ENCODE data around the gene BRF1. TPM values are rescaled to one million over a fixed set of nuclear protein-coding genes. Genes with fewer than 3 reads are reported as not detected.

Gene BRF1
- polyA plus RNA-seq, 1 of the 3 experiments (the other 2 are of a cell fraction): 15.7 TPM

GRCh38 chr14:105274637-105275036 lies 26.2 kb downstream of the BRF1 start:
- H2AFZ ChIP-seq (ENCODE audit: low read depth): no peak overlapping the region
- no peak overlapping the region; a peak in 1 of 4 replicates for H3K27ac ChIP-seq (ENCODE audit: low read depth in 2 of 2, low read length in 1 of 2)
- H3K36me3 ChIP-seq (replicated peaks in 1 of 2; ENCODE audit: control insufficient read depth in 1 of 2, insufficient read depth in 2 of 2, low read length in 1 of 2): no peaks in the 10 kb centered on the region
- H3K4me3 ChIP-seq (ENCODE audit: low read depth in 2 of 2, low read length in 1 of 2): no peak overlapping the region
- H3K9me2 ChIP-seq: no peaks in the 10 kb centered on the region
- TF ChIP-seq ZBTB33 (IDR thresholded peaks at IDR 0.05; ENCODE audit: borderline replicate concordance, low read depth): no peak
- no peak for TF ChIP-seq GATA2 (CRISPR knock-in tag; IDR thresholded peaks at IDR 0.05)
- no peak for TF ChIP-seq PBX3 (IDR thresholded peaks at IDR 0.05)
- TF ChIP-seq FOXM1 (IDR thresholded peaks at IDR 0.05; ENCODE audit: low read depth): no peak
- no peak for TF ChIP-seq NFIC (IDR thresholded peaks at IDR 0.05; ENCODE audit: borderline replicate concordance)
- TF ChIP-seq EP300 (IDR thresholded peaks at IDR 0.05; ENCODE audit: borderline replicate concordance in 1 of 2, low read depth in 1 of 2, low read length in 1 of 2): no peak
- no peak for TF ChIP-seq RFX5 (IDR thresholded peaks at IDR 0.05; ENCODE audit: low read length)
- no peaks in the 10 kb centered on the region for H3K27me3 ChIP-seq (ENCODE audit: insufficient read depth)
- H3F3A ChIP-seq (replicated peaks; ENCODE audit: insufficient read depth): no peaks in the 10 kb centered on the region
- no peak overlapping the region for H3K4me2 ChIP-seq
- ChIA-PET CTCF (interaction anchor here (0.6 to 1.2 kb wide), 3 partner anchors 19 to 108 kb away, joined by 3 read pairs; no protein-coding TSS in a partner anchor), POLR2A (no interaction called here)
- no peak overlapping the region for H3K9ac ChIP-seq
- peaks cover 0 to 23% of the 10 kb centered on the region in 2 experiments; a peak in 1 of 4 replicates for H3K4me1 ChIP-seq (ENCODE audit: control insufficient read depth in 1 of 2, insufficient read depth in 2 of 2, low read depth in 1 of 2, low read length in 1 of 2)
- peaks cover 24% of the 10 kb centered on the region; the same call in 1 of the 2 replicates for H3K79me2 ChIP-seq (ENCODE audit: insufficient read depth)
- peaks cover 24% of the 10 kb centered on the region for H4K20me1 ChIP-seq (ENCODE audit: insufficient read depth)
- no peak for DNase-seq
- no peaks in the 10 kb centered on the region for H3K9me3 ChIP-seq
- WGBS (ENCODE audit: low lambda C conversion rate): 100% methylated on average over 1 of the region's 6 CpGs

- Histone ChIP-seq H3K4me2 (no peak overlapping the region), H3K9ac (no peak overlapping the region), H3K27ac (ENCODE audit: low read depth in 2 of 2, low read length in 1 of 2) (no peak overlapping the region), H3K79me2 (ENCODE audit: insufficient read depth) (peaks cover 9% of the 10 kb centered on the region; the same call in 1 of the 2 replicates), H3K27me3 (ENCODE audit: insufficient read depth) (no peaks in the 10 kb centered on the region), H3F3A (replicated peaks; ENCODE audit: insufficient read depth) (no peaks in the 10 kb centered on the region), H2AFZ (ENCODE audit: low read depth) (no peak overlapping the region), H3K4me1 (ENCODE audit: control insufficient read depth in 1 of 2, insufficient read depth in 2 of 2, low read depth in 1 of 2, low read length in 1 of 2) (peaks cover 0 to 23% of the 10 kb centered on the region in 2 experiments; a peak in 1 of 4 replicates), H3K9me2 (no peaks in the 10 kb centered on the region), H4K20me1 (ENCODE audit: insufficient read depth) (peaks cover 17% of the 10 kb centered on the region), H3K4me3 (ENCODE audit: low read depth in 2 of 2, low read length in 1 of 2) (no peak overlapping the region), H3K36me3 (replicated peaks in 1 of 2; ENCODE audit: control insufficient read depth in 1 of 2, insufficient read depth in 2 of 2, low read length in 1 of 2) (peaks cover 0 to under 1% of the 10 kb centered on the region in 2 experiments), H3K9me3 (no peaks in the 10 kb centered on the region)
- TF ChIP-seq CTCF (IDR thresholded peaks at IDR 0.05): no peak
- TF ChIP-seq USF1 (IDR thresholded peaks at IDR 0.05; ENCODE audit: borderline replicate concordance, low read depth): no peak
- TF ChIP-seq USF2 (IDR thresholded peaks at IDR 0.05; ENCODE audit: borderline replicate concordance, low read depth, low read length): no peak
- no peak for TF ChIP-seq MEF2A (IDR thresholded peaks at IDR 0.05; ENCODE audit: borderline replicate concordance, low read depth)
- TF ChIP-seq ZBTB33 (IDR thresholded peaks at IDR 0.05; ENCODE audit: borderline replicate concordance, low read depth): no peak
- no peak for TF ChIP-seq NFIC (IDR thresholded peaks at IDR 0.05; ENCODE audit: borderline replicate concordance)
- no peak for TF ChIP-seq EZH2phosphoT487 (IDR thresholded peaks at IDR 0.05; ENCODE audit: borderline replicate concordance, low read depth)
- TF ChIP-seq RAD21 (IDR thresholded peaks at IDR 0.05; ENCODE audit: low read length): no peak
- TF ChIP-seq TAF1 (IDR thresholded peaks at IDR 0.05; ENCODE audit: borderline replicate concordance, low read depth, low read length): no peak
- TF ChIP-seq RXRA (IDR thresholded peaks at IDR 0.05; ENCODE audit: borderline replicate concordance, low read depth): no peak
- CTCF ChIA-PET: interaction anchor here (0.7 to 2.5 kb wide), 4 partner anchors 8 to 25 kb away, joined by 3 to 10 read pairs (median 6); no protein-coding TSS in a partner anchor
- 97% methylated on average over 12 of the region's 12 CpGs for WGBS (ENCODE audit: low lambda C conversion rate)
- no peak for DNase-seq
- POLR2A ChIA-PET: no interaction called here
Measured at GRCh38 chr14:105273062-105273461, 27.7 kb downstream of the BRF1 start.

Measured in SK-N-SH (cell line).